H7 (cell line): ENCODE data around the gene MBL2. TPM values are rescaled to one million over a fixed set of nuclear protein-coding genes. Genes with fewer than 3 reads are reported as not detected.

Experiments
- DNase-seq: peaks from one replicate; pipeline ENCODE4 v3.0.0; 2012
- H3K27me3 ChIP-seq: 2 replicates; pipeline ENCODE4 v1.6.0; 2011; ENCODE audit warnings: mild to moderate bottlenecking, low read length; ENCODE audit not compliant: control insufficient read depth, insufficient read depth
- H3K36me3 ChIP-seq: replicated peaks from 2 replicates; pipeline ENCODE4 v1.5.1; 2011; ENCODE audit warnings: low read length; ENCODE audit not compliant: control insufficient read depth, insufficient read depth
- H3K4me3 ChIP-seq: 2 replicates; pipeline ENCODE4 v1.5.1; 2011; ENCODE audit warnings: low read depth, mild to moderate bottlenecking, control low read depth, low read length, moderate library complexity; ENCODE audit not compliant: insufficient read depth
- total RNA-seq: library from RNA; depleted of rRNA; stranded (reverse); fragments of >200 nt; shearing (Covaris generic); gene quantifications from 2 replicates; pipeline ENCODE4 v1.2.3, GENCODE V29; 2014; rRNA removed

MBL2 gene
- total RNA-seq, result not detected in 2 replicates

DNA sequence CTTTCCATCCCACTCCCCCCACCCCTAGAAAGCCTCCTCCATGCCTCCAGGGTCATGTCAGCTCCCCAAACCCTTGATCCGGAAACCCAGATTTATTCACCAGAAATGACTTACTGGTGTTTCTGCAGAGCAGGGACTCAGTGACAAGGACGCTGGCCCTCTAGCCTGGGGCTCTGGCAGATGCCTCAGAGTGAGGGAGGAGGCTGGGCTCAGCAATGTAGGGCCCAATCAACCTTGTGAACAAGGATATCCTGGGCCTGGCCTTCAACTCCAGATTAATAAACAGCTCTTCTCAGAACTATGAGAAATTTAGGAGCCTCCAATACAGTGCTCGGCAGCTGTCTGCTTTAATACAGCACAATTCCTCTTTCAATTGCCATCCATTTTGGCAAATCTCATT lies at the start of gene MBL2:
Gene MBL2, minus strand, starts transcription at position 162 of the 400 bp plus-strand sequence. CDS start 1,149 bp downstream, outside the sequence.
- DNase-seq, result no peak
- Histone ChIP-seq H3K27me3 (no peaks in the 10 kb centered on the region), H3K36me3 (no peaks in the 10 kb centered on the region), H3K4me3 (no peak within 1 kb of the TSS)

DNA sequence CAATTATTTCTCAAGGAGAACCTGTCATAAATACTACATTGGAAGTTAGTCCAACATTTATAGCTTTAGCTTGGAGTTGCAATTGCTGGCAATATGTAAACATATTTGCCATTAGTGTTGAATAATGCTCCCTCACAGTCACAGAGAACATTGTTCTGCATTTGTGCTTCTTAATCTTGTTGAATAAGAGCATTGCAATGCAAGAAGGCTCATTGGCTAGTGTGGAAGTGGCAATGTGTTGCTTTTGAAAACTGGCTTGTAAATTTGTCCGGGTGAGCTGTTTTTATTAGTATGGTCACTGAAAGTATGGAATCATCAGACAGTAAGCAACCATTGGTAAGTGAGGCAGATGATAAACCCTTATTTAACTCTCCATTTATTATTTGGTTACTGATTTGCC lies 47.7 kb upstream of the MBL2 start:
- no peaks in the 10 kb centered on the region for H3K36me3 ChIP-seq
- H3K4me3 ChIP-seq, result no peak overlapping the region
- no peaks in the 10 kb centered on the region for H3K27me3 ChIP-seq
- no peak for DNase-seq

DNA sequence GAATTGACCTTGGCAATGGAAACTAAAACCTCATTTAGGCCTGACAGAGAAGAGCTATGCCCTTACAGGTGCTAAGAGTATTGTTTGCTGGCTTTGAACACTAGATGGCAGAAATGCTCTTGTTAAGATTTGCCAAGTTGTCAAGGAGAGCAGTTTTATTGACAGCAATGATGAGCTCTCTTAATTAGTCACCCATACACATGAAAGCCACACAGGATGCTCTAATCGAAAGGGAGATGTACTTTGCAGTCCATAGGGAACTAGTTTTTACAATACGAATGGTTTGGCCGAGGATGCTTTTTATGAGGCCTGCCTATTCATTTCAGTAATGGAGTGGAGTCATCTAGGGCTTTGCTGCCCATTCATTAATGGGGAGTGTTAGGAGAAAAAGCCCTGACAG lies 45.4 kb upstream of the MBL2 start:
- no peaks in the 10 kb centered on the region for H3K36me3 ChIP-seq
- peak; percentile 11 for DNase-seq
- no peak overlapping the region for H3K4me3 ChIP-seq
- no peaks in the 10 kb centered on the region for H3K27me3 ChIP-seq

DNA sequence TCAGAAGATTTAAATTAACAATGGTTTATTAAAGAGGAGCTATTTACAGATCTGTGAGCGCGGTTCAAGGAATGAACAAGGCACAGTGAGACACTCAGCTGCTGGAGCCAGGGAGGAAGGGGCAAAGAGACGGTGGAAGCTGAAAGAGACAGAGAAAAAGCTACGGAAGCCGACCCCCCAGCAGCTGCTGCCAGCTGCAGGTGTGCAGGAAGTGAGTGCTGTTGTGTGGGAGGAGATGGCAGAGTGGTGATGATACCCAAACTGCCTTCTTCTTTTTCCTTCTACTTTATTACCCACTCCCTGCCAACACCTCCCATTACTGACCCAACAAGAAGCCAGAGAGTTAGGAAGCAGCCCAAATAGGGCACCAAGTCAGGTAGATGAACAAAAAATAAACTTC lies 41.9 kb upstream of the MBL2 start:
- no peaks in the 10 kb centered on the region for H3K36me3 ChIP-seq
- no peaks in the 10 kb centered on the region for H3K27me3 ChIP-seq
- no peak for DNase-seq
- H3K4me3 ChIP-seq, result no peak overlapping the region

DNA sequence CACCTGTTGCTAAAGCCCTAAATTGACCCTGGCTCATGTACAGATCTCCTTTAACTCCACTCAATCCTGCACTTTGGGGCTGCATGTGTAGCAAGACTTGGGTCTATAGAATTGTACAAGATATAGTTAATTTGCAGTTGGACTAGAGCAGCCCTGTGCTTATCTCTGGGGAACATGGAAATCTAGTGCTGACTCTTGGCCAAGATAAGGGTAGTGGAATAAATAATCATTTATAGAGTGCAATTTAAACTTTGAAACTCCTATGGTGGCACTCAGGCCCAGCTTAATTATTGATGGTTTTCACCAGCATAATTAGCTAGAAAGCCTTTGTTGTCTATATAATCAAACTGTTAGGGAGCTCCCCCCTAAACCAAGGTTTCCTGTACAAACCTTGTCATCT lies 39.2 kb upstream of the MBL2 start:
- Histone ChIP-seq H3K27me3 (no peaks in the 10 kb centered on the region), H3K36me3 (no peaks in the 10 kb centered on the region), H3K4me3 (no peak overlapping the region)
- DNase-seq, result no peak

DNA sequence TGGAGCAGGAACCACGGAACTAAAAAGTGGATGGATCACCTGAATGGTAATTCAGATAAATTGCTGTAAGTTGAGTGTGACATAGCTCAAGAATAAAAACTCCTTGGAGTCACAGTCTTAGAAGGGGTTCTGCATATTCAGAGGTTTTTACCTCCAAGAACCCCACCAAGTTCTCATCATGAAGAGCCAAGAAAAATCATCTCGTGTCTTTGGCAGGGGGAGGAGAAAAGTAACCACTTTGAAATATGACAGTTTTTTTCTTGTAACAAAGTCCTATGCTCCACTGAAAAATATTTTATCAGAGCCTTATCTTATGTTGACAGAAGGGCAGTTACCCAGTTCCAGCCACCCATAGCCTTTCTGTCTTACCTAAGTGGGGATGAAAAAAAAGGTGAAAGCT lies 38.2 kb upstream of the MBL2 start:
- no peaks in the 10 kb centered on the region for H3K27me3 ChIP-seq
- H3K4me3 ChIP-seq, result no peak overlapping the region
- no peaks in the 10 kb centered on the region for H3K36me3 ChIP-seq
- no peak for DNase-seq

DNA sequence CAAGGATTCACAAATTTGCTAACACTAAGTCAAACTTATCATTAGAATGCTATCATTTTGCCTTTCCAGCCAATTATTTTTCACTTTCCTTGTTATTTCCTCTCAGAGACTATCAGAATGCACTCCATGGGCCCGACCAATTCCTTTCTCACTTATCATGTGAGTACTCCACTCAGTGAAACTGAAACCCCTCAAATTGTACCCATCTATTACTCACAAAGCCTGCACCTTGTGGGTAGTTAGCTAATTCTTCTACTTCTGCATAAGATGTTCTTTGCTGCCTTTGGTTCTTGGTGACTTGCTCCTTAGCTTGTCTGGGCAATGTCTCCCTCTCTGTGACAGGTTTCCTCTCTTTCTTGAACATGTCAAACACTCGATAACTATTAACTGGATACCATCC lies 35.2 kb upstream of the MBL2 start:
- no peak for DNase-seq
- Histone ChIP-seq H3K36me3 (no peaks in the 10 kb centered on the region), H3K4me3 (no peak overlapping the region), H3K27me3 (no peaks in the 10 kb centered on the region)

DNA sequence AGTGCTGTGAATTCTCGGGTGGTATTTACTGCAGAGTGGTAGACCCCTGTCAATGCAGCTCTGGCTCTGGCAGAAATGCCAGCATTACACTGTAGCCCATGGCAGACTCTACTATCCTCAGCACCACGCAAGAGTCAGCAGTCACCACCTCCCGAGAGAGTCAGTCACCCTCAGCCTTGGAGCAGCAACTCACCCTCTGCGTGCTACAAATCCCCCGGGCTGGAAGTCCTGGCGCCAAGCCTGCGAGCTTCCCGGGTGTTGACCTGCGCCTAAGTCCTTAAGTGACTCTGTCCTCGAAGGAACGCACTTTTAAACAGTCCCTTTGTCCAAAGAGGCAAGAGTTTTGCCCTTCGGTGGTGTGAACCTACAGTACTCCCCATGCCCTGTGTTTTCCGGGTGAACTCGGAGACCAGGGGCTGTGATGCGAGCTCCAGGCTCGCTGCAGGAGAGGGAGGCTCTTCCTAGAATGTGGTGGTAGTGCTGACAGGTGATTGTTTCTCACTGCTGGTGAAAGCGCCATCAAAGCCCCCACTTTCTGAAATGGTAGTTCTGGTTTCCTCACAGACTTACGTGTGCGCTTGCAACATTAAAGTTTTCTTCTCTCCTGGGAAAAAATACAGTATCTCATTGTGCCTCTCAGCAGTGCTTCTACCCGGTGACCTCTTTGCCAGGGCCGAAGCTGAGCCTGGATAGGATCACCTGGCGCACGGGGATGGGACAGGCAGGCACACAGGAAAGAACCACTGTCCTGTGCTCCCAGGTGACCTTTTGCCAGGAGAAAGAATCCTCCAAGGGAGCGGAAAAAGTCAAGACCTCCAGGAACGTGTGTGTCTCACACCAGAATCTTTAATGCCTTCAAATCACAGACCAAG lies 33.1 kb upstream of the MBL2 start:
- Histone ChIP-seq H3K27me3 (no peaks in the 10 kb centered on the region), H3K36me3 (no peaks in the 10 kb centered on the region), H3K4me3 (no peak overlapping the region)
- no peak for DNase-seq

DNA sequence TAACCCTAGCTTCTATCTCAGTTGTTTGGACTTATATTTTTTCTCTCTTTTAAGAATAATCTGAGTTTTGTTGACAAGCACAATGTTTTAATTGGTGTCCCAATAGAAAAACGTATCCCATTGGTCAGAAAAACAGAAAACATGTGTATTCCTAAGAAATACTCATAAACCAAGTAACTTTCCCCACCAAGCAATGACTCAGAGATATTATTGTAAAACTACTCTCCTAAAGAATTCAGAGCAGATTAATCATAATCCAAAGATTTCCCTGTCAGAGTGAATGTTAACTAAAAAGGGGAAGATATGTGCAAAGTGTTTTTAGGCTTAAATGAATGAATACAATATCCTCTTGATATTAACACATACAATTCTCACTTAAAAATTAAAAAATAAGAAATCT lies 29.4 kb upstream of the MBL2 start:
- Histone ChIP-seq H3K27me3 (no peaks in the 10 kb centered on the region), H3K36me3 (no peaks in the 10 kb centered on the region), H3K4me3 (no peak overlapping the region)
- DNase-seq, result no peak

DNA sequence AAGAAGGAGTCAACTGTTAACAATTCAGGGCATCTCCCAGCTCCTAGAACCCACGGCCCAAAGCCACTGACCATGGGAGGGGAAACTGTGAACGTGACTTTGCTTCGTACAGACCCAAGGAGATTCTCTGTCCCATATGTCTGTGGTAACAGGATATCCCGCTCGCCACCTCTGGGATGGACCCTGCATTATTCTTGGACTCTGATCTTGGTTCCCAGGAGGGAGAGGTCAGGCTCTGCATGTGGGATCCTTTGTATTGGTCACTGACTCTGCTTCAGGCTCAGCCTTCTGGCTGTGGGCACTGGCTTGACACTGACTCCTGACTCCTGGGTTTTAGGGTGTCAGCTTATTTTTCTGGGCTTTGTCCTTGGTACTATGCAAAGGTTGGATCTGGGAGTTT lies 13.5 kb upstream of the MBL2 start:
- Histone ChIP-seq H3K36me3 (no peaks in the 10 kb centered on the region), H3K4me3 (no peak overlapping the region), H3K27me3 (no peaks in the 10 kb centered on the region)
- DNase-seq, result no peak

DNA sequence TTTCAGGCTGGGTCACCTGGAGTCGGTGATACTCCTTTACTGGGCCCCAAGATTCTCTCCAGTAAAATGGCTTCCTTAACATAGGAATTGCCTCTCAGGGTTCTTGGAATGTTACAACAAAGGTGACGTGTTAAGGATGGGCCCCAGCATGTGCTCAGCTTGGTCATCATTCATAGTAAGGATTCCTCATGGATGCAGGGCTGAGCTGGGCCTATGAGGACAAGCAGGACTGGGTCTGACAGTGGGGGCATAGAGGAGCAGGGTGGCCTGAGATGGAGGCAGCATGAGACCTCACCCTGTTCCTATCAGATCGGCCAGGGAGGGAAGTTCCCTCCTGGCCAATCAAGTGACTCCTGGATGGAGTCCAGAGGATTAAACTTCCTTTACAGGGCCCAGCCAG lies 12.8 kb upstream of the MBL2 start:
- no peaks in the 10 kb centered on the region for H3K36me3 ChIP-seq
- no peak overlapping the region for H3K4me3 ChIP-seq
- no peaks in the 10 kb centered on the region for H3K27me3 ChIP-seq
- no peak for DNase-seq

DNA sequence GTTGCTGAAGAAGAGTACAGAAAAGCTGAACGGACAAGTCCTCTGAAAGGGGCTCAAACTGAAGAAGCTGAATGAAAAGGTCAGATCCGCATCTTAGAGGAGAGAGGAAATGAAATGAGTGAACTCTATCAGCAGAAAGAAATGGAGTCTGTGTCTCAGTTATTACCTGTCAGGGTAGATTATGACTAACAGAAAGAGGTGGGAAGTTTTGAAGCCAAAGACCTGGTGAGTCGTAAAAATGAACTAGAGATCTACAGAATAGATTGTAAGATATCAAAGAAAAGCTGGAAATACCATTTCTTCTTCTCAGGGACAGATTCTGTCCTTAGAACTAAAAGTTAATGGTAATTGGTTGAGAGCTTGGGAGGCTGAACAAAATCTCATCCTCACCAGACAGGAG lies 11.1 kb upstream of the MBL2 start:
- no peaks in the 10 kb centered on the region for H3K27me3 ChIP-seq
- H3K4me3 ChIP-seq, result no peak overlapping the region
- no peaks in the 10 kb centered on the region for H3K36me3 ChIP-seq
- no peak for DNase-seq

DNA sequence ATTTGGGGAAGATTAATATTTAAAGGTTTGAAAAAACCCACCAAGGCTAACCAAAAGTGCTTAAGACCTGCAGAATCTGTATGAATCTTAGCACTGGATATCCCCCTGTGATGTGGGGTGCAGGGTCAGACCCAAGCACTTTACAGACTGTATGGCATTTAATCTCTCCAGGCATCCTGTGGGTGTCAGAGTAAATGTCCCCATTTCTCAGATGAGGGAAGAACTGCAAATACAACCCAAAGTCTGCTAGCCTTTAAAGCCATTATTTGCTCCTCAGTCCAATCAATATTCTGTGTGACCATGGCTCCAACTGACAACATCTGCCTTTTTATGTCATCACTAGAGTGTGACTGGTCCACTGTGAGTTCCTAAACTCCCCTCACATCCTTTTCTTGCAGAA lies 10.0 kb upstream of the MBL2 start:
- no peak for DNase-seq
- H3K36me3 ChIP-seq, result no peaks in the 10 kb centered on the region
- no peak overlapping the region for H3K4me3 ChIP-seq
- no peaks in the 10 kb centered on the region for H3K27me3 ChIP-seq

DNA sequence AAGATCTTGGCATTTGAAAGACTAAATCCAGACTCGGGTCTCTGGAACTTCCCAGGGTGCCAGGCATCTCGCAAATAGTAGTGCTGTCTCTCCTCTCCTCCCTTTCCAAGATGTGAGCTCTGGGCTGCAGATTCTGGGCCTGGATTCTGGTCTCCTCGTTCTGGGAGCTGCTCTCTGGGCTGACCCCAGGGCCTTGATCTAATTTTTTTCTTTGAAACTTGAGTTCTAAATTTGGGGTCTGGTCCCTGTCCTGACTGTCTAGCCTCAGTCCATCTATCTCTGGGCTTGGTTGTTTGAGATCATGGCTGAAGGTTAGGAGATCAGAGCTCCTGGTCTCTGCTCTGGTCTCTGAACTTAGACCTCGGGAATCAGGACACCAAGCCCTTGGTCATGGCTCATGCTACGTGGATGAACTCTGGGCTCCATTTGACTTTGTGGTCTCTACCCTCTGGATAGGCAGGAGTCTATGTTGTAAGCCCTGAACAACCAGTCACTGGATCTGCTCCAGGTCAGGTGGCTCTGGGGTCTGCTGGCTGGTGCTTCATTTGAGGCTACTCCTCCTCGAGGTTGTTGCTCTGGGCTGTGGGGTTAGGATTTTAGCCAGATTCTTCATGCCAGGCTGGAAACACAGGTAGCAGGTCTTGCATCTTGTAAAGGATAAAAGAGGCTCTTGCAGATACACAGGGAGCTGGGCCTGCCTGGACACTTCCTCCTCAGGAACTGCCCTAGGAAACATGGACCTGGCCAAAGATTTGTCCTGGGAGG lies 8.0 kb upstream of the MBL2 start:
- no peaks in the 10 kb centered on the region for H3K36me3 ChIP-seq
- H3K4me3 ChIP-seq, result no peak overlapping the region
- no peaks in the 10 kb centered on the region for H3K27me3 ChIP-seq
- no peak for DNase-seq
